ENCODE results near the gene GALE.

The GALE gene

GRCh38 chr1:23777979-23778814 lies 22.4 kb downstream of the GALE start, which contains the start of gene PITHD1:
PITHD1 (plus strand) TSS chr1:23778418; CDS start chr1:23778516, 98 bp downstream.
- Histone ChIP-seq H3K9ac (ENCODE audit: insufficient read length) (peak within 1 kb of the TSS; percentile 94), H3K27ac (peak within 1 kb of the TSS; percentile 82), H3K36me3 (ENCODE audit: insufficient read depth, low read length) (peaks cover 32% of the 10 kb centered on the region), H3K9me3 (ENCODE audit: low read depth, low read length) (no peaks in the 10 kb centered on the region), H3K4me3 (peak within 1 kb of the TSS; percentile 100)
- no peak for TF ChIP-seq EZH2 (IDR thresholded peaks at IDR 0.05)
- peak; percentile 32 for TF ChIP-seq FOXP2 (optimal IDR thresholded peaks at IDR 0.05; ENCODE audit: control extremely low read depth, extremely low read length, insufficient read depth)
- TF ChIP-seq POLR2AphosphoS5 (IDR thresholded peaks at IDR 0.05; ENCODE audit: borderline replicate concordance, low read depth, low read length): peak; percentile 94
- no peak for DNase-seq (ENCODE audit: low read depth, low spot score)

- DNase-seq (ENCODE audit: low read depth, low spot score): no peak
- no peak overlapping the region for H3K27ac ChIP-seq
- TF ChIP-seq FOXP2 (optimal IDR thresholded peaks at IDR 0.05; ENCODE audit: control extremely low read depth, extremely low read length, insufficient read depth) (no peak), POLR2AphosphoS5 (IDR thresholded peaks at IDR 0.05; ENCODE audit: borderline replicate concordance, low read depth, low read length) (no peak), EZH2 (IDR thresholded peaks at IDR 0.05) (no peak)
- H3K9ac ChIP-seq (ENCODE audit: insufficient read length): no peak overlapping the region
- no peak overlapping the region for H3K4me3 ChIP-seq
- H3K9me3 ChIP-seq (ENCODE audit: low read depth, low read length): no peaks in the 10 kb centered on the region
- peaks cover 17% of the 10 kb centered on the region for H3K36me3 ChIP-seq (ENCODE audit: insufficient read depth, low read length)
These were observed 24.3 kb downstream of the GALE start for GRCh38 chr1:23776217-23776616.

DNA sequence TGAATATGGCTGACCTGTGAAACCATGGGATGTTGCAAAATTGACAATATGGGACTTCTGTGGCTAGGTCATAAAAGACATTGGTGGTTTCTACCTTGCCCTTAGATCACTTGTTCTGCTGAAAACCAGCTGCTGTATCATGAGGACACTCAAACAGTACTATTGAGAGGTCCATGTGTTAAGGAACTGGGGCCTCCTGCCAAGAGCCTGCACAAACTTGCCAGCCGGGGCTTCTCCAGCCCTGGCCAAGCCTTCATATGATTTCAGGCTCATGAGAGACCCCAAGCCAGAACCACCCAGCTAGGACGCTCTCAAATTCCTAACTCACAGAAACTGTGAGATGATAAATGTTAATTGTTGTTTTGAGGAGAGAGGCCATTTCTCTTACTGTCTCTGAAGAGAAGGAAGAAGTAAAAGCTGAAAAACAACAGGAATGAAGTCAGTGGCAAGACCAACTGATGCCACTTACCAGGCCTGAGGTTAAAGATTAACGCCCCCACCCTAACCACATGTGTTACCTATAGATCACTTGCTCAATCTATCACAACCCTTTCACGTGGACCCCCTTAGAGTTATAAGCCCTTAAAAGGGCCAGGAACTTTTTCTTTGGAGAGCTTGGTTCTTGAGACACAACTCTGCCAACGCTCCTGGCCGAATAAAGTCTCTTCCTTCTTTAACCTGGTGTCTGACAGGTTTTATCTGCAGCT lies 26.2 kb downstream of the GALE start:
- TF ChIP-seq POLR2AphosphoS5 (IDR thresholded peaks at IDR 0.05; ENCODE audit: borderline replicate concordance, low read depth, low read length) (no peak), FOXP2 (optimal IDR thresholded peaks at IDR 0.05; ENCODE audit: control extremely low read depth, extremely low read length, insufficient read depth) (no peak), EZH2 (IDR thresholded peaks at IDR 0.05) (no peak)
- Histone ChIP-seq H3K9me3 (ENCODE audit: low read depth, low read length) (no peaks in the 10 kb centered on the region), H3K9ac (ENCODE audit: insufficient read length) (no peak overlapping the region), H3K4me3 (no peak overlapping the region), H3K36me3 (ENCODE audit: insufficient read depth, low read length) (peaks cover under 1% of the 10 kb centered on the region), H3K27ac (no peak overlapping the region)
- no peak for DNase-seq (ENCODE audit: low read depth, low spot score)

DNA sequence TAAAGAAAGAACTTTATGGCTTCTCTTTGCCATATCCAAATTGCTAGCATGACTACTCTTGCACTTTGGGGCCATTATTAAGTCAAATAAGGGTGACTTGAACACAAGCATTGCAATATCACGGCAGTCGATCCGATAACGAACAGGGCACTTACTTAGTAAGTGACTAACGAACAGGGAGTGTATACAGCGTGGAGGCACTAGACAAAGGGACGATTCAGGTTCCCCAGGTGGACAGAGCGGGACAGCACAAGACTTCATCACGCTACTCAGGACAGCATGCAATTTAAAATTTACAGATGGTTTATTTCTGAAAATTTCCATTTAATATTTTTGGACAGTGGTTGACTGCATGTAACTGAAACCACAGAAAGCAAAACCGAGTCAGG lies 27.7 kb downstream of the GALE start:
- no peak overlapping the region for H3K4me3 ChIP-seq
- H3K36me3 ChIP-seq (ENCODE audit: insufficient read depth, low read length): no peaks in the 10 kb centered on the region
- H3K27ac ChIP-seq: no peak overlapping the region
- TF ChIP-seq POLR2AphosphoS5 (IDR thresholded peaks at IDR 0.05; ENCODE audit: borderline replicate concordance, low read depth, low read length) (no peak), FOXP2 (optimal IDR thresholded peaks at IDR 0.05; ENCODE audit: control extremely low read depth, extremely low read length, insufficient read depth) (no peak), EZH2 (IDR thresholded peaks at IDR 0.05) (no peak)
- no peak for DNase-seq (ENCODE audit: low read depth, low spot score)
- no peaks in the 10 kb centered on the region for H3K9me3 ChIP-seq (ENCODE audit: low read depth, low read length)
- peak overlapping the region; percentile 12 for H3K9ac ChIP-seq (ENCODE audit: insufficient read length)

DNA sequence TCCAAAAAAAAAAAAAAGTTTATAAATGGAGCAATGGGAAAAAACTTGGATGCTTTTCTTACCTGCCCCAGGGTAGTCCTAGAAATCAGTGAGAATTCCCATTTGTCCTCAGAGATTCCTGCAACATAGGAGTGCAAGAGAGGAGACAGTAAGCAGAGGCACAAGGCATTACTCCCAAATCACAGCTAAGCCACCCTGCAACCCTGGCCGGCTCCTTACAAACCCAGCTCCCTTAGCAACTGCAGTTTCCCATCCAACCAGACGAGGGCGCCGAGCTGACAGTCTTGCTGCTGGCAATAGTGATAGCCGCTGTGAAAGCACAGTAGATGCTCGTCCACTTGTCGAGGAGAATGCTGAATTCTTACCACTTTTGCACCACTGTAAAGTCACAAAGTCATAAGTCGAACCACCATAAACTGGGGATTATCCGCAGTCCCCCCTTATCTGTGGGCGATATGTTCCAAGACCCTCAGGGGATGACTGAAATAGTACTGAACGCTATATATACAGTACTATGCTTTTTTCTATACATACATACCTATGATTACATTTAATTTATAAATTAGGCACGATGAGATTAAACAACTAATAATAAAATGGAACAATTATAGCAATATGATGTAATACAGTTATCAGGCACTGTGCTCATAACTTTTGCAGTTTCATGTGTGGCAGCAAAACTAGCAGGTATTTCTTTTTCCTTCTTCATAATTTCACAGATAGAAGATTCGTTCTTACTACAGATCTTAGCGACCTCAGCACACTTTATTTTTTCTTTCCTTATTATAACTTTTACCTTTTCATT lies 28.3 kb downstream of the GALE start:
- peak; percentile 64 for DNase-seq (ENCODE audit: low read depth, low spot score)
- TF ChIP-seq FOXP2 (optimal IDR thresholded peaks at IDR 0.05; ENCODE audit: control extremely low read depth, extremely low read length, insufficient read depth) (peak; percentile 48), EZH2 (IDR thresholded peaks at IDR 0.05) (no peak)
- no peaks in the 10 kb centered on the region for H3K36me3 ChIP-seq (ENCODE audit: insufficient read depth, low read length)
- no peak overlapping the region for H3K9ac ChIP-seq (ENCODE audit: insufficient read length)
- no peak overlapping the region for H3K27ac ChIP-seq
- H3K9me3 ChIP-seq (ENCODE audit: low read depth, low read length): no peaks in the 10 kb centered on the region
- peak overlapping the region; percentile 58 for H3K4me3 ChIP-seq

GRCh38 chr1:23768733-23769132 lies 31.8 kb downstream of the GALE start:
- no peak for TF ChIP-seq POLR2AphosphoS5 (IDR thresholded peaks at IDR 0.05; ENCODE audit: borderline replicate concordance, low read depth, low read length)
- Histone ChIP-seq H3K36me3 (ENCODE audit: insufficient read depth, low read length) (peaks cover 4% of the 10 kb centered on the region; the same call in 1 of the 2 replicates), H3K4me3 (no peak overlapping the region), H3K9me3 (ENCODE audit: low read depth, low read length) (no peaks in the 10 kb centered on the region), H3K9ac (ENCODE audit: insufficient read length) (no peak overlapping the region), H3K27ac (no peak overlapping the region)
- no peak for DNase-seq (ENCODE audit: low read depth, low spot score)

- Histone ChIP-seq H3K4me3 (no peak overlapping the region), H3K36me3 (ENCODE audit: insufficient read depth, low read length) (peaks cover 47% of the 10 kb centered on the region), H3K27ac (0 out of 2 replicates have a peak overlapping the region, but pooled peaks have one; percentile 13), H3K9ac (ENCODE audit: insufficient read length) (no peak overlapping the region), H3K9me3 (ENCODE audit: low read depth, low read length) (no peaks in the 10 kb centered on the region)
- TF ChIP-seq FOXP2 (optimal IDR thresholded peaks at IDR 0.05; ENCODE audit: control extremely low read depth, extremely low read length, insufficient read depth) (no peak), POLR2AphosphoS5 (IDR thresholded peaks at IDR 0.05; ENCODE audit: borderline replicate concordance, low read depth, low read length) (no peak), EZH2 (IDR thresholded peaks at IDR 0.05) (no peak)
- no peak for DNase-seq (ENCODE audit: low read depth, low spot score)
These were observed 37.4 kb downstream of the GALE start for GRCh38 chr1:23763041-23763577.

DNA sequence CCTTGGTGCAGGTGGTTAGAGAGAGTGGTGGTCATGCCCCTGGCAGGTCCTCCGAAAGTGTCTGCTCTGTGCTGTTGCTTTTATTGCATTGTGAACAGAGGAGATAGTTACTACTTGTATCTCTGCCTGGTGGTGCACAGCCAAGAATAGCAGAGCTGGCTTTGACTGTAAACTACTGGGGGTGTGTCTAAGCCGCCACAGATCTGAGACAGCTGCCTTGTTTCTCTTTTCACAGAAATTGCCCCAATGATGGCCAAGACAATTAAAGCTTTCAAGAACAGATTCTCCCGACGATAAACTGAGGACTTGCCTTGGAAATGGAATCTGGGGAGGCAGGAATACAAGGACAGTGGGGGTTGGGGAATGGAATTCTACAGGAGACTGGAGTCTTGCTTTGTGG lies 41.3 kb downstream of the GALE start:
- Histone ChIP-seq H3K4me3 (no peak overlapping the region), H3K9ac (ENCODE audit: insufficient read length) (no peak overlapping the region), H3K36me3 (ENCODE audit: insufficient read depth, low read length) (peaks cover 78% of the 10 kb centered on the region), H3K27ac (no peak overlapping the region; the same call in 1 of the 2 replicates), H3K9me3 (ENCODE audit: low read depth, low read length) (no peaks in the 10 kb centered on the region)
- no peak for DNase-seq (ENCODE audit: low read depth, low spot score)
- TF ChIP-seq POLR2AphosphoS5 (IDR thresholded peaks at IDR 0.05; ENCODE audit: borderline replicate concordance, low read depth, low read length) (no peak), FOXP2 (optimal IDR thresholded peaks at IDR 0.05; ENCODE audit: control extremely low read depth, extremely low read length, insufficient read depth) (no peak), EZH2 (IDR thresholded peaks at IDR 0.05) (no peak)

Measured in SK-N-MC (cell line).